T-cell (primary cell): ENCODE measurements around the gene ETDC. TPM values are rescaled to one million over a fixed set of nuclear protein-coding genes. Genes with fewer than 3 reads are reported as not detected.

Experiments
- ATAC-seq, 4 experiments: fragments of 200-7000 bp in 3 of 4; fragments of 150-1000 bp in 1 of 4; cut with Tn5 transposase; replicated peaks in 1 of 4; 1 replicate in 3 of 4; 2 replicates in 1 of 4; pipeline ENCODE4 v1.10.0; 2021; ENCODE audit warnings: moderate library complexity in 3 of 4, mild to moderate bottlenecking in 2 of 4, moderate number of reproducible peaks in 1 of 4
- CTCF ChIA-PET, 2 donors: fragments of 300-600 bp; sonication (Branson Sonifier 250); formaldehyde crosslinking; loops; one replicate each; lab custom pipeline; 2022; ENCODE audit warnings: antibody characterized with exemption in 2 of 2; lab: Charles Lee
- POLR2A ChIA-PET, 2 donors: fragments of 300-600 bp; sonication (Branson Sonifier 250); formaldehyde crosslinking; loops; one replicate each; lab custom pipeline; 2022; ENCODE audit warnings: antibody characterized with exemption in 2 of 2; lab: Charles Lee
- DNase-seq, 35 experiments: peaks; one replicate each; pipeline versions ENCODE4 v3.0.0 to v3.0.0-alpha.2; 2013 to 2023
- H3K27ac ChIP-seq: one replicate; pipeline ENCODE4 v1.5.1; 2013; ENCODE audit warnings: low read length
- H3K27me3 ChIP-seq, 2 experiments: replicated peaks in 1 of 2; 1 replicate in 1 of 2; 2 replicates in 1 of 2; pipeline versions ENCODE4 v1.6.1 to v1.7.0; 2013; ENCODE audit warnings: low read length in 1 of 2, mixed read lengths in 1 of 2; ENCODE audit not compliant: control insufficient read depth in 2 of 2, insufficient read depth in 2 of 2; ENCODE audit errors: extremely low read depth in 1 of 2
- H3K36me3 ChIP-seq, 2 donors: 1 replicate in 1 of 2; 2 replicates in 1 of 2; pipeline versions ENCODE4 v1.6.1 to v1.7.0; 2013; ENCODE audit warnings: low read length in 1 of 2; ENCODE audit not compliant: control insufficient read depth in 2 of 2, insufficient read depth in 1 of 2; ENCODE audit errors: extremely low read depth in 1 of 2
- H3K4me1 ChIP-seq, 2 experiments: 1 replicate in 1 of 2; 2 replicates in 1 of 2; pipeline versions ENCODE4 v1.6.1 to v1.7.0; 2013; ENCODE audit warnings: low read length in 2 of 2, mixed read lengths in 1 of 2; ENCODE audit not compliant: insufficient read depth in 2 of 2, control insufficient read depth in 1 of 2; ENCODE audit errors: extremely low read depth in 1 of 2
- H3K4me3 ChIP-seq, 2 donors: 1 replicate in 1 of 2; 2 replicates in 1 of 2; pipeline versions ENCODE4 v1.5.1 to v1.7.0; 2013; ENCODE audit warnings: mild to moderate bottlenecking in 2 of 2, low read length in 1 of 2, moderate library complexity in 1 of 2; ENCODE audit not compliant: control insufficient read depth in 1 of 2; ENCODE audit errors: extremely low read depth in 1 of 2
- H3K9me3 ChIP-seq: 2 replicates; pipeline ENCODE4 v1.7.0; 2013
- H3K27ac Mint-ChIP-seq, 2 donors: one replicate each; pipeline ENCODE4 v1.8.0; 2020 to 2021; ENCODE audit warnings: mild to moderate bottlenecking in 2 of 2, mixed read lengths in 2 of 2
- H3K27me3 Mint-ChIP-seq, 2 donors: one replicate each; pipeline ENCODE4 v1.8.0; 2021 to 2022; ENCODE audit warnings: mixed read lengths in 2 of 2
- H3K36me3 Mint-ChIP-seq: one replicate; pipeline ENCODE4 v1.8.0; 2021; ENCODE audit warnings: mixed read lengths
- H3K4me1 Mint-ChIP-seq, 3 donors: one replicate each; pipeline ENCODE4 v1.8.0; 2020 to 2022; ENCODE audit warnings: mixed read lengths in 3 of 3, mild to moderate bottlenecking in 1 of 3
- H3K4me3 Mint-ChIP-seq, 3 donors: one replicate each; pipeline ENCODE4 v1.8.0; 2020 to 2022; ENCODE audit warnings: mild to moderate bottlenecking in 3 of 3, mixed read lengths in 3 of 3, moderate library complexity in 3 of 3
- H3K9me3 Mint-ChIP-seq, 3 donors: one replicate each; pipeline ENCODE4 v1.8.0; 2020 to 2022; ENCODE audit warnings: mixed read lengths in 3 of 3
- total RNA-seq, 35 experiments: library from RNA in 6 of 35; stranded (reverse) in 6 of 35; fragments of 120-200 nt in 1 of 35; gene quantifications; one replicate each; pipeline versions ENCODE4 v1.2.1 to v1.2.4 and lab custom pipeline; 2013 to 2026

Gene ETDC
- total RNA-seq, 5 donors from 2014 or later (not counting 1 experiment from before 2014, with no cell fraction given), result not detected

DNA sequence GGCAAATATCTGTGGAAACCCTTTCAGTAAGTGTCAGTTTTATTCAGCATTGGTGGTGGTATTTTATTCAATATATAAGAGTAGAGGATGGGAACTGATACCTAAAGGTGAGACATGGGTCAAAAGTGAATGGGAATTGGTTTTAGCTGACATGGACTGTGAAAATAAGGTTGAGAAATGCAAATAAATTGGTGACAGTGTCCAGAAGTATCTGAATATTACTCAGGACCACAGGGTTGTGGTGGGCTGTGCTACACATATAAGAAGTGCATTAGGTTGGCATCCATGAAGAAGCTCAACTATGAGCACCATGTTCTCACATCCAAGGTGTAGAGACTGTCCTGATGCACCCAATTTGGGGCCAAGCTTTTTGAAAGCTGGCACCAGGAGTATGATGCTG, 45.0 kb downstream of the ETDC start:
- POLR2A ChIA-PET, result no interaction called here
- H3K36me3 ChIP-seq, result peaks cover 0 to 13% of the 10 kb centered on the region in 2 donors
- H3K27ac Mint-ChIP-seq, result no peak overlapping the region
- no peaks in the 10 kb centered on the region for H3K4me1 ChIP-seq
- no peak overlapping the region for H3K4me3 Mint-ChIP-seq
- no peak overlapping the region for H3K4me3 ChIP-seq
- H3K4me1 Mint-ChIP-seq, result peaks cover 0 to 6% (median 2%) of the 10 kb centered on the region in 3 donors
- CTCF ChIA-PET, result interaction anchor here in 1 of 2 donors (0.7 kb wide), 1 partner anchor 14 kb away, joined by 4 read pairs; no protein-coding TSS in a partner anchor
- H3K27ac ChIP-seq, result no peak overlapping the region
- ATAC-seq, result no peak
- no peaks in the 10 kb centered on the region for H3K9me3 ChIP-seq
- H3K9me3 Mint-ChIP-seq, result no peaks in the 10 kb centered on the region
- peaks cover 0 to 9% of the 10 kb centered on the region in 2 donors for H3K27me3 Mint-ChIP-seq
- H3K36me3 Mint-ChIP-seq, result peaks cover 27% of the 10 kb centered on the region
- H3K27me3 ChIP-seq, result no peaks in the 10 kb centered on the region
- no peak for DNase-seq

Other genes starting within 250 kb of the ETDC start
- under 1 TPM; 0.36 to 0.89 (median 0.60) TPM for gene SMIM10L2B, start 210.8 kb upstream of the ETDC start, total RNA-seq
- gene ETDB, start 189.0 kb upstream of the ETDC start, total RNA-seq, result not detected
- not detected for gene CT55, start 138.1 kb upstream of the ETDC start, total RNA-seq
- not detected for gene ETDA, start 57.4 kb upstream of the ETDC start, total RNA-seq
- gene ZNF75D, start 34.6 kb downstream of the ETDC start, total RNA-seq, result 10 to 100 TPM; 10.2 to 16.9 (median 15.2) TPM
- 1 to 10 TPM; 2.5 to 8.1 (median 6.6) TPM for gene ZNF449, start 35.3 kb downstream of the ETDC start, total RNA-seq
- 1 to 10 TPM; 1.4 to 3.3 (median 2.6) TPM for gene SMIM10L2A, start 112.5 kb downstream of the ETDC start, total RNA-seq
- 10 to 100 TPM; 28.6 to 41.8 (median 30.4) TPM for gene INTS6L, start 211.2 kb downstream of the ETDC start, total RNA-seq